ENCODE results near the gene LGALS14.

DNA sequence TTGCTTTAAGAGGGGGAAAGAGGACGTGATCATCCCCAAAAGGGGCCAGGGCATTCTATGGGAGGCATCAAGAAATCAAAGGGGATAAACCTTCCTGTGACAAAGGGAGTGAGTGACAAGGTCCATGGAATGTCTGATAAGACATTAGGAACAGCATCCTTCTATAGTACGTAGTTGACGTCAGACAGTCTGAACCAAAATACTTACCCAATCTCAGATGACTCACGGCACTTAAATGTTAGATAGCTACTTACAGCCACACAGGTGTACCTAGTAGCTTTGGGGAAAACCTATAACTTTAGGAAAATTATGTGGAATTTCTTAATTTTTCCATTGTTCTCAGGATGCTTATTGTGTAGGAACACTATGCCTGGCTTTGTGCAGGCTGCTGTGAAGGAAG is 43.6 kb upstream of the LGALS14 start:
- no peak for TF ChIP-seq CTCF (IDR thresholded peaks at IDR 0.05)
- no peak for TF ChIP-seq POLR2AphosphoS5 (IDR thresholded peaks at IDR 0.05)
